ENCODE measurements around the gene TTC33.

TTC33 gene

DNA sequence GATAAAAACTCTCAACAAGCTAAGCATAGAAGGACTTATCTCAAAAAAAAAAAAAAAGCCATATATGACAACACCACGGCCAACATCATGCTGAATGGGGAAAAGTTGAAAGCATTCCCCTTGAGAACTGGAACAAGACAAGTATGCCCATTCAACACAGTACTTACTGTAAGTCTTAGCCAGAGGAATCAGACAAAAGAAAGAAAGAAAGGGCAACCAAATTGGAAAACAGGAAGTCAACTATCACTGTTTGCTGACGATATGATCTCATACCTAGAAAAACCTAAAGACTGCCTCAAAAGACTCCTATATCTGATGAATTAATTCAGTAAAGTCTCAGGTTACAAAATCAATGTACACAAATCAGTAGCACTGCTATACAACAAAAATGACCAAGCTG is 100.6 kb downstream of the TTC33 start:
- Histone ChIP-seq H3K9me3 (ENCODE audit: insufficient read depth, low read depth, low read length) (no peaks in the 10 kb centered on the region), H3K27me3 (ENCODE audit: insufficient read depth, low read length, poor library complexity, severe bottlenecking) (no peaks in the 10 kb centered on the region), H2AFZ (ENCODE audit: low read length) (no peak overlapping the region), H3K9ac (ENCODE audit: low read depth, low read length, poor library complexity, severe bottlenecking) (no peak overlapping the region), H3K36me3 (ENCODE audit: insufficient read depth, low read length) (no peaks in the 10 kb centered on the region), H3K4me3 (ENCODE audit: low read length, poor library complexity, severe bottlenecking) (no peak overlapping the region), H3K9me2 (replicated peaks; ENCODE audit: low read depth, low read length) (no peaks in the 10 kb centered on the region), H4K20me1 (ENCODE audit: insufficient read depth, low read length, poor library complexity, severe bottlenecking) (no peaks in the 10 kb centered on the region), H3F3A (ENCODE audit: low read depth) (no peaks in the 10 kb centered on the region), H3K79me2 (ENCODE audit: insufficient read depth, low read length) (no peaks in the 10 kb centered on the region), H3K4me1 (ENCODE audit: insufficient read depth, low read length, poor library complexity, severe bottlenecking) (peaks cover 85% of the 10 kb centered on the region), H3K4me2 (ENCODE audit: low read depth, low read length, poor library complexity, severe bottlenecking) (peak overlapping the region; percentile 67)
- TF ChIP-seq EZH2phosphoT487 (IDR thresholded peaks at IDR 0.05; ENCODE audit: borderline replicate concordance), result no peak

DNA sequence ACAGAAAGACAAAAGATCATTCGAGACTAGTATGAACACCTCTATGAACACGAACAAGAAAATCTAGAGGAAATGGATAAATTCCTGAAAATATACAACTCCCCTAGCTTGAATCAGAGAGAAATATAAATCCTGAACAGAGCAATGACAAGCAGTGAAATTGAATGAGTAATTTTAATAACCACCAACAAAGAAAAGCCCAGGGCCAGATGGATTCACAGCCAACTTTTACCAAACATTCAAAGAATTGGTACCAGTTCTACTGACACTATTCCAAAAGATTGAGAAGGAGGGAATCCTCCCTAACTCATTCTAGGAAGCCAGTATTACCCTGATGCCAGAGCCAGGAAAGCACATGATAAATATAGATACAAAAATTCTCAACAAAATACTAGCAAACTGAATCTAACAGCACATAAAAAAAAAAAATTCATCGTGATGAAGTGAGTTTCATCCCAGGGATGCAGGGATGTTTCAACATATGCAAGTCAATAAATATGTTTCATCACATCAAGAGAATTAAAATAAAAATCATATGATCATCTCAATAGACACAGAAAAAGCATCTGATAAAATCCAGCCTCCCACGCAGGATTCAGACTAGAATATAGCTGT is 101.3 kb downstream of the TTC33 start:
- Histone ChIP-seq H3K9me3 (ENCODE audit: insufficient read depth, low read depth, low read length) (no peaks in the 10 kb centered on the region), H3F3A (ENCODE audit: low read depth) (no peaks in the 10 kb centered on the region), H3K36me3 (ENCODE audit: insufficient read depth, low read length) (no peaks in the 10 kb centered on the region), H3K79me2 (ENCODE audit: insufficient read depth, low read length) (no peaks in the 10 kb centered on the region), H4K20me1 (ENCODE audit: insufficient read depth, low read length, poor library complexity, severe bottlenecking) (no peaks in the 10 kb centered on the region), H3K27me3 (ENCODE audit: insufficient read depth, low read length, poor library complexity, severe bottlenecking) (no peaks in the 10 kb centered on the region), H3K9me2 (replicated peaks; ENCODE audit: low read depth, low read length) (no peaks in the 10 kb centered on the region), H3K4me2 (ENCODE audit: low read depth, low read length, poor library complexity, severe bottlenecking) (peak overlapping the region; percentile 67), H2AFZ (ENCODE audit: low read length) (peak overlapping the region; percentile 30; the same call in 1 of the 2 replicates), H3K9ac (ENCODE audit: low read depth, low read length, poor library complexity, severe bottlenecking) (peak overlapping the region; percentile 54), H3K4me1 (ENCODE audit: insufficient read depth, low read length, poor library complexity, severe bottlenecking) (peaks cover 87% of the 10 kb centered on the region), H3K4me3 (ENCODE audit: low read length, poor library complexity, severe bottlenecking) (peak overlapping the region; percentile 30)
- TF ChIP-seq, protein P1, sequence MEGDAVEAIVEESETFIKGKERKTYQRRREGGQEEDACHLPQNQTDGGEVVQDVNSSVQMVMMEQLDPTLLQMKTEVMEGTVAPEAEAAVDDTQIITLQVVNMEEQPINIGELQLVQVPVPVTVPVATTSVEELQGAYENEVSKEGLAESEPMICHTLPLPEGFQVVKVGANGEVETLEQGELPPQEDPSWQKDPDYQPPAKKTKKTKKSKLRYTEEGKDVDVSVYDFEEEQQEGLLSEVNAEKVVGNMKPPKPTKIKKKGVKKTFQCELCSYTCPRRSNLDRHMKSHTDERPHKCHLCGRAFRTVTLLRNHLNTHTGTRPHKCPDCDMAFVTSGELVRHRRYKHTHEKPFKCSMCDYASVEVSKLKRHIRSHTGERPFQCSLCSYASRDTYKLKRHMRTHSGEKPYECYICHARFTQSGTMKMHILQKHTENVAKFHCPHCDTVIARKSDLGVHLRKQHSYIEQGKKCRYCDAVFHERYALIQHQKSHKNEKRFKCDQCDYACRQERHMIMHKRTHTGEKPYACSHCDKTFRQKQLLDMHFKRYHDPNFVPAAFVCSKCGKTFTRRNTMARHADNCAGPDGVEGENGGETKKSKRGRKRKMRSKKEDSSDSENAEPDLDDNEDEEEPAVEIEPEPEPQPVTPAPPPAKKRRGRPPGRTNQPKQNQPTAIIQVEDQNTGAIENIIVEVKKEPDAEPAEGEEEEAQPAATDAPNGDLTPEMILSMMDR (conservative IDR thresholded peaks at IDR 0.05; ENCODE audit: low read length), result no peak
- TF ChIP-seq EZH2phosphoT487 (IDR thresholded peaks at IDR 0.05; ENCODE audit: borderline replicate concordance), result no peak

DNA sequence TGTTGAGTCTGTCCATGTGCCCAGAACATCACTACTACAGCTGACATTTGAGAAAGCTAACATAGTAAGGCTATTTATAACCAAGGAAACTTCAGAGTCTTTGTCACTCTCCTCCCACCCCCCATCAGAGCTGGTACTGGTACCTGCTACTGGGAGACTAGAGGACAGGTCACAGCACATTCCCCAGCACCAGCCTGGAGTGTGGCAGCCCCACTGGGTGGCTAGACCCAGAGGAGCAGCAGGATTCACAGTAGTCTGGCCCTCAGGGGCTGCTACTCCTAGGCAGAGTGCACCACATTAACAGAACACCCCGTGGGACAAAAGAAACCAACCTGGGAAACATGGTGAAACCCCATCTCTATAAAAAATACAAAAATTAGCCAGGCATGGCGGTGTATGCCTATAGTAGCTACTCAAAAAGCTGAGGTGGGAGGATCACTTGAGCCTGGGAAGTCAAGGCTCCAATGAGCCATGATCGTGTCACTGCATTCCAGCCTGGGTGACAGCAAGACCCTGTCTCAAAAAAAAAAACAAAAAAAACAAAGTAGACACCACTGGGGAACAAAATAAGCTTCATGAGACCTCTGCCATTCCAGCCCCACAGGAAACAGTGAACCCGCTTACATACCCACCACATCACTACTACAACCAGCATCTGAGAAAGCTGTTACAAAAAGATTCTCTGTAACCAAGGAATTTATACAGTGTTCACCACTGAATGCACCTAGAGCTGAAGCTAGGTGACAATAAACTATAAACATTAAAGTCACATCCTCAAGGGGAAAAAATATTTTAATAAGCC is 102.3 kb downstream of the TTC33 start:
- Histone ChIP-seq H3K9me2 (replicated peaks; ENCODE audit: low read depth, low read length) (no peaks in the 10 kb centered on the region), H3K36me3 (ENCODE audit: insufficient read depth, low read length) (no peaks in the 10 kb centered on the region), H3K4me1 (ENCODE audit: insufficient read depth, low read length, poor library complexity, severe bottlenecking) (peaks cover 90% of the 10 kb centered on the region), H3K9ac (ENCODE audit: low read depth, low read length, poor library complexity, severe bottlenecking) (peak overlapping the region; percentile 54), H4K20me1 (ENCODE audit: insufficient read depth, low read length, poor library complexity, severe bottlenecking) (no peaks in the 10 kb centered on the region), H3K79me2 (ENCODE audit: insufficient read depth, low read length) (no peaks in the 10 kb centered on the region), H3K27me3 (ENCODE audit: insufficient read depth, low read length, poor library complexity, severe bottlenecking) (no peaks in the 10 kb centered on the region), H3K4me2 (ENCODE audit: low read depth, low read length, poor library complexity, severe bottlenecking) (peak overlapping the region; percentile 67), H2AFZ (ENCODE audit: low read length) (peak overlapping the region; percentile 47), H3K9me3 (ENCODE audit: insufficient read depth, low read depth, low read length) (no peaks in the 10 kb centered on the region), H3K4me3 (ENCODE audit: low read length, poor library complexity, severe bottlenecking) (peak overlapping the region; percentile 30), H3F3A (ENCODE audit: low read depth) (no peaks in the 10 kb centered on the region)
- no peak for TF ChIP-seq EZH2phosphoT487 (IDR thresholded peaks at IDR 0.05; ENCODE audit: borderline replicate concordance)
- TF ChIP-seq, protein P1 (conservative IDR thresholded peaks at IDR 0.05; ENCODE audit: low read length), result no peak
